Osteocyte (in vitro differentiated cells): ENCODE measurements around the gene KIAA0232. TPM values are rescaled to one million over a fixed set of nuclear protein-coding genes. Genes with fewer than 3 reads are reported as not detected.
"Not testable (repeated sequence)": the region's sequence is repeated elsewhere in the genome, so short reads cannot be mapped to it uniquely, and the experiment has no call there.

Source experiments
- DNase-seq: peaks from one replicate; pipeline ENCODE4 v3.0.0; 2021; ENCODE audit warnings: mixed read lengths; ENCODE audit not compliant: unreplicated experiment; ENCODE audit errors: extremely low spot score
- H3K27ac Mint-ChIP-seq: one replicate; pipeline ENCODE4 v1.8.0; 2021; ENCODE audit warnings: mild to moderate bottlenecking, mixed read lengths; ENCODE audit not compliant: unreplicated experiment
- H3K27me3 Mint-ChIP-seq: one replicate; pipeline ENCODE4 v1.8.0; 2021; ENCODE audit warnings: mixed read lengths; ENCODE audit not compliant: unreplicated experiment
- H3K36me3 Mint-ChIP-seq: one replicate; pipeline ENCODE4 v1.8.0; 2021; ENCODE audit warnings: mixed read lengths; ENCODE audit not compliant: unreplicated experiment
- H3K4me1 Mint-ChIP-seq: one replicate; pipeline ENCODE4 v1.8.0; 2021; ENCODE audit warnings: mixed read lengths; ENCODE audit not compliant: unreplicated experiment
- H3K4me3 Mint-ChIP-seq: one replicate; pipeline ENCODE4 v1.8.0; 2021; ENCODE audit warnings: mild to moderate bottlenecking, moderate library complexity, mixed read lengths; ENCODE audit not compliant: unreplicated experiment
- H3K9me3 Mint-ChIP-seq: one replicate; pipeline ENCODE4 v1.8.0; 2021; ENCODE audit warnings: mixed read lengths; ENCODE audit not compliant: unreplicated experiment
- total RNA-seq: library from RNA; stranded (reverse); gene quantifications from 2 replicates; pipeline ENCODE4 v1.2.1, GENCODE V29; 2021
- TF ChIP-seq, protein P1 (sequence below): fragments of 200-600 bp; sonication (generic); IDR thresholded peaks from 2 replicates; pipeline ENCODE4 v1.5.0; 2021; ENCODE audit warnings: antibody characterized with exemption, mild to moderate bottlenecking, moderate library complexity

KIAA0232 gene
- total RNA-seq, 1 donor from 2014 or later = 27.1 TPM

DNA sequence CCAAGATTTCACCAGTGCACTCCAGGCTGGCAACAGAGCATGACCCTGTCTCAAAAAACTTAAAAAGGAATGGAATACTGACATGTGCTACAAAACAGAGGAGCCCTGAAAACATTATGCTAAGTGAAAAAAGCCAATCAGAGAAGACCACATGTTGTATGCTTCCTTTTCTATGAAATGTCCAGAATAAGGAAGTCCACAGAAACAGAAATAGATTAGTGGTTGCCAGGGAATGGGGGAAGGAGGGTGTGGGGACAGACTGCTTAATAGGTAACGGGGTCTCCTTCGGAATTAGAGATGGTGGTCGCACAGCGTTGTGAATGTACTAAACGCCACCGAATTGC lies 30.1 kb upstream of the KIAA0232 start:
- TF ChIP-seq, protein P1, sequence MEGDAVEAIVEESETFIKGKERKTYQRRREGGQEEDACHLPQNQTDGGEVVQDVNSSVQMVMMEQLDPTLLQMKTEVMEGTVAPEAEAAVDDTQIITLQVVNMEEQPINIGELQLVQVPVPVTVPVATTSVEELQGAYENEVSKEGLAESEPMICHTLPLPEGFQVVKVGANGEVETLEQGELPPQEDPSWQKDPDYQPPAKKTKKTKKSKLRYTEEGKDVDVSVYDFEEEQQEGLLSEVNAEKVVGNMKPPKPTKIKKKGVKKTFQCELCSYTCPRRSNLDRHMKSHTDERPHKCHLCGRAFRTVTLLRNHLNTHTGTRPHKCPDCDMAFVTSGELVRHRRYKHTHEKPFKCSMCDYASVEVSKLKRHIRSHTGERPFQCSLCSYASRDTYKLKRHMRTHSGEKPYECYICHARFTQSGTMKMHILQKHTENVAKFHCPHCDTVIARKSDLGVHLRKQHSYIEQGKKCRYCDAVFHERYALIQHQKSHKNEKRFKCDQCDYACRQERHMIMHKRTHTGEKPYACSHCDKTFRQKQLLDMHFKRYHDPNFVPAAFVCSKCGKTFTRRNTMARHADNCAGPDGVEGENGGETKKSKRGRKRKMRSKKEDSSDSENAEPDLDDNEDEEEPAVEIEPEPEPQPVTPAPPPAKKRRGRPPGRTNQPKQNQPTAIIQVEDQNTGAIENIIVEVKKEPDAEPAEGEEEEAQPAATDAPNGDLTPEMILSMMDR = no peak
- no peak overlapping the region for H3K27ac Mint-ChIP-seq
- no peaks in the 10 kb centered on the region for H3K36me3 Mint-ChIP-seq
- H3K27me3 Mint-ChIP-seq = no peaks in the 10 kb centered on the region
- H3K4me1 Mint-ChIP-seq = peaks cover 21% of the 10 kb centered on the region
- no peak overlapping the region for H3K4me3 Mint-ChIP-seq
- no peak for DNase-seq
- no peaks in the 10 kb centered on the region for H3K9me3 Mint-ChIP-seq

DNA sequence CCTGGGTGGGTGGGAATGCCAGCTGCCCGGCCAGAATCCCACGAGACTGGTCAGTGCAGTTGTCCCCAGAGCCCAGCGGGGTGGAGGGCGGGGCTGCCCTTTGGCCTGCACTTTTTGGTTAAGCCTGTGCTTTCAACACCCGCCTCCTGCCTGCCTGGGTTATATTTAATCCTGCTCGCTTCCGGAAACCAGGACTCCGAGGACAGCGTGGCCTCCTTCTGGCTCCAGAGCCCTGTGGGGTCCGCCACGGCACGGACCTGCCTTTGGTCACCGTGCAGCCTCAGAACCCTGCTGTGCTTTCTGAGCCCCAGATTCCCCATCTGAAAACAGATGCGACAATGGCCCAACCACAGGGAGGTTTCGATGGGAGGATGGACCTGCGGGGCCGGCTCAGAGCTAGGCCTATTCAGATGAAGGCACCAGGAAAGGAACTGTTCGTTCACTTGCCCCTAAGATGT lies 29.4 kb upstream of the KIAA0232 start:
- Mint-ChIP-seq H3K27me3 (no peaks in the 10 kb centered on the region), H3K9me3 (no peaks in the 10 kb centered on the region), H3K4me1 (peaks cover 14% of the 10 kb centered on the region), H3K36me3 (no peaks in the 10 kb centered on the region), H3K27ac (no peak overlapping the region), H3K4me3 (no peak overlapping the region)
- TF ChIP-seq, protein P1 = no peak
- DNase-seq = no peak

DNA sequence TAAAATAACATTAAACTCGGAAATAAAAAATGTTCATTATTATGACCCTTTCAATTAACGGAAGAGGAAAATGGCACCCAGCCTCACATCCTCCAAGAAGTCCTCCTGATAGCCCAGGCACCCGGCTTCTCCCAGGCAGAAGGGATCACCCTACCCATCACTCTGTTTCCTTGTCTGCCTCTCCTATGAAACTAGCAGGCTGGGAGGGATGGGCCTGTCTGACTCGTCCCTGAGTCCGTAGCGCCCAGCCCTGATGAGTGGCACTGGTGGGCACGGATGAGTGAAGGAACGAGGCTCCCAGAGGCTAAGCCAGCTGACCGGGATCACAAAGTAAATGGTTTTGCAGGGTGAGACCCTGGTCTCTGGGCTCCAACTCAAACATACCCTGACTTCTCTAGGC lies 28.6 kb upstream of the KIAA0232 start:
- Mint-ChIP-seq H3K36me3 (no peaks in the 10 kb centered on the region), H3K27ac (no peak overlapping the region), H3K4me3 (no peak overlapping the region), H3K4me1 (peaks cover 10% of the 10 kb centered on the region), H3K27me3 (no peaks in the 10 kb centered on the region), H3K9me3 (no peaks in the 10 kb centered on the region)
- DNase-seq = no peak
- TF ChIP-seq, protein P1 = no peak

DNA sequence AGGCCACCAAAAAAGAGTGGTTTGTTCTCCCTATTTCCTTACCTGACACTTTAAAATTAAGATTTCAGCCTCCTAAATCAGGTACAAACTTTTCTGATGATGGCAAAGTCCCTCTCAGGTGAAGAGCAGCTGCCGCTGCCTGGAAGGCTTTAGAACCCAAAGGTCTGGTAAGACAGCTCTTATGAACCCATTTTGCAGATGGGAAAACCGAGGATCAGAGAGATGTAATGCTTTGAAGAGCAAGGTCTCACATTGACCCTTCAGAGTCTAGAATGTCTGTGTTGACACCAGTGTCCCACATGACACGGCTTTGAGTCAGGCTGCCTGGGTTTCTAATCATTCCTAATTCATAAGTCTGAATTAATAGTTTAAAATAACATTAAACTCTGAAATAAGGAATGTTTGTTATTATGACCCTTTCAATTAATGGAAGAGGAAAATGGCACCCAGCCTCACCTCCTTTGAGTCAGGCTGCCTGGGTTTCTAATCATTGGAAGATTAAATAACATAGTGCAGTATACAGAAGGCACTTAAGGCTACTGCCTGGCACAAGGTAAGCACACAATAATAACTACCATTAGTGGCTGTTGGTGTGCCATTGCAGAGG lies 27.9 kb upstream of the KIAA0232 start:
- TF ChIP-seq, protein P1 = no peak

DNA sequence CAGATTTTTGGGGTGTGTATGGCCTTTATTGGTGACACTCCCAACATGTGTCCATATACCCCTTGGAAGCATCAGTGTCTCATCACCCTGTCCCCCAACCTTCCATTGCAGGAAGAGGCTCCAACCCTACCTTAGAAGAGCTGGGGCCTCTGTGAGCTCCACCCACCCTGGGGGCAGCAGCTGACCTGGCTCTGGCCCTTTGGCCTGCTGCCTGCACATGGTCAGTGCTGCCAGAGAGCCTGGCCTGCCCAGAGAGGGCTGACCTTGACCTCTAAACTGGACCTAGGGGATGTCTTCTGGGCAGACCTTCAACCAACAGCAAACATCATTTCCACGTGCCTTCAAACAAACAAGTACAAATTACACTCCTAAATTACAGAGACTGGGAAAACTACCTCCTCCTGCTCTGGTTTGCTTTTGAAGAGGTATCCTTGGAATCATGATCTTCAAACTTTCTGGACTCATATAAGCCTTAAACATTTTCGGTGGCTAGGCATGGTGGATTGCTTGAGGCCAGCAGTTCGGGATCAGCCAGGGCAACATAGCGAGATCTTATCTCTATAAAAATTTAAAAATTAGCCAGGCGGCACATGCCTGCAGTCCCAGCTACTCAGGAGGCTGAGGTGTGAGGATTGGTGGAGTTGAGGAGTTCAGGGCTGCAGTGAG lies 27.3 kb upstream of the KIAA0232 start:
- no peaks in the 10 kb centered on the region for H3K27me3 Mint-ChIP-seq
- H3K36me3 Mint-ChIP-seq = no peaks in the 10 kb centered on the region
- H3K4me3 Mint-ChIP-seq = no peak overlapping the region
- no peaks in the 10 kb centered on the region for H3K4me1 Mint-ChIP-seq
- DNase-seq = no peak
- TF ChIP-seq, protein P1 = no peak
- H3K27ac Mint-ChIP-seq = no peak overlapping the region
- H3K9me3 Mint-ChIP-seq = no peaks in the 10 kb centered on the region

More for the DNA sequence above, 27.9 kb upstream of the KIAA0232 start:
- peaks cover 3% of the 10 kb centered on the region for H3K4me1 Mint-ChIP-seq
- no peaks in the 10 kb centered on the region for H3K36me3 Mint-ChIP-seq
- H3K9me3 Mint-ChIP-seq = no peaks in the 10 kb centered on the region
- no peak for DNase-seq
- H3K27me3 Mint-ChIP-seq = no peaks in the 10 kb centered on the region
- no peak overlapping the region for H3K27ac Mint-ChIP-seq
- H3K4me3 Mint-ChIP-seq = no peak overlapping the region

DNA sequence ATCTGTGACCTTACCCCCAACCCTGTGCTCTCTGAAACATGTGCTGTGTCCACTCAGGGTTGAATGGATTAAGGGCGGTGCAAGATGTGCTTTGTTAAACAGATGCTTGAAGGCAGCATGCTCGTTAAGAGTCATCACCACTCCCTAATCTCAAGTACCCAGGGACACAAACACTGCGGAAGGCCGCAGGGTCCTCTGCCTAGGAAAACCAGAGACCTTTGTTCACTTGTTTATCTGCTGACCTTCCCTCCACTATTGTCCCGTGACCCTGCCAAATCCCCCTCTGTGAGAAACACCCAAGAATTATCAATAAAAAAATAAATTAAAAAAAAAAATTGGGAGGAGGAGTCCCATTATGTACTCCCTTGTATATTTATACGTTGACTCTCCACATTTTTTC lies 26.2 kb upstream of the KIAA0232 start:
- DNase-seq, H3K27me3 Mint-ChIP-seq, H3K36me3 Mint-ChIP-seq, H3K9me3 Mint-ChIP-seq, H3K4me1 Mint-ChIP-seq, H3K4me3 Mint-ChIP-seq, H3K27ac Mint-ChIP-seq: not testable (repeated sequence)
